D721Med (cell line): Measurements from ENCODE around the gene PITPNC1.
"Not testable (repeated sequence)": the region's sequence is repeated elsewhere in the genome, so short reads cannot be mapped to it uniquely, and the experiment has no call there.

Experiments used
- DNase-seq: peaks from one replicate; pipeline ENCODE4 v3.0.0; 2011; ENCODE audit warnings: low spot score; ENCODE audit not compliant: insufficient read length
- FAIRE-seq: peaks from 2 replicates; lab custom pipeline; 2011; peaks lifted over from hg19 to GRCh38; lab: Jason Lieb, UNC
- TF ChIP-seq, protein P1 (sequence below): IDR thresholded peaks from 2 replicates; pipeline ENCODE4 v1.5.1; 2012; ENCODE audit warnings: mild to moderate bottlenecking, control low read depth; ENCODE audit not compliant: insufficient read depth; ENCODE audit errors: missing control alignments

PITPNC1 gene

DNA sequence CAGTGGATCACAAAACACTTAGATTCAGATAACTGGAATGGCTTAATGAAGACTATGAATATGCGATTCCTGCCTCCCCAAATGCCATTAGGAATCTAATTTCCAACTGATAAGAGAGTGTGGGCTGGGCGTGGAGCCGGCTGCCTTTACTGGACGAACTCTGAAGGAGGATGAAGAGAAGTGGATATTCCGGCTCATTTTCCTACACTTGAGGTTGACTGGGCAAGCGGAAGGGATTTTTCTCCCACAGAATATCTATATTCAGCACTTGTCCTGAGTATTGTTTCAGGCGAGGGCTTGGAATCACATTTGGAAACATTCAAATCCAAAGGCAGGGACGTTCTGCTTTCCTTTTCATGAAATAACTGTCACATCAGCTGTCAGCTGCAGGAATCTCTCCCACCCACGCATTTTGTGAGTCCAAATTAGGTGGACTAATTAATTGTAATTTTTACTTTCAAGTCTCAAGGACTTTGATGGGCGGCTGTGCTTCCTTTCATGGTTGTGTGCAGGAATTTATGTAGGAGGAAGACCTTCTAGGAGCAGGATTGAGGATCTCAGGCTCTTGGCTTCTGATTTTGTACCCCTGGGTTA is 138.5 kb downstream of the PITPNC1 start:
- DNase-seq: no peak
- no peak for FAIRE-seq
- TF ChIP-seq, protein P1, sequence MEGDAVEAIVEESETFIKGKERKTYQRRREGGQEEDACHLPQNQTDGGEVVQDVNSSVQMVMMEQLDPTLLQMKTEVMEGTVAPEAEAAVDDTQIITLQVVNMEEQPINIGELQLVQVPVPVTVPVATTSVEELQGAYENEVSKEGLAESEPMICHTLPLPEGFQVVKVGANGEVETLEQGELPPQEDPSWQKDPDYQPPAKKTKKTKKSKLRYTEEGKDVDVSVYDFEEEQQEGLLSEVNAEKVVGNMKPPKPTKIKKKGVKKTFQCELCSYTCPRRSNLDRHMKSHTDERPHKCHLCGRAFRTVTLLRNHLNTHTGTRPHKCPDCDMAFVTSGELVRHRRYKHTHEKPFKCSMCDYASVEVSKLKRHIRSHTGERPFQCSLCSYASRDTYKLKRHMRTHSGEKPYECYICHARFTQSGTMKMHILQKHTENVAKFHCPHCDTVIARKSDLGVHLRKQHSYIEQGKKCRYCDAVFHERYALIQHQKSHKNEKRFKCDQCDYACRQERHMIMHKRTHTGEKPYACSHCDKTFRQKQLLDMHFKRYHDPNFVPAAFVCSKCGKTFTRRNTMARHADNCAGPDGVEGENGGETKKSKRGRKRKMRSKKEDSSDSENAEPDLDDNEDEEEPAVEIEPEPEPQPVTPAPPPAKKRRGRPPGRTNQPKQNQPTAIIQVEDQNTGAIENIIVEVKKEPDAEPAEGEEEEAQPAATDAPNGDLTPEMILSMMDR: no peak

DNA sequence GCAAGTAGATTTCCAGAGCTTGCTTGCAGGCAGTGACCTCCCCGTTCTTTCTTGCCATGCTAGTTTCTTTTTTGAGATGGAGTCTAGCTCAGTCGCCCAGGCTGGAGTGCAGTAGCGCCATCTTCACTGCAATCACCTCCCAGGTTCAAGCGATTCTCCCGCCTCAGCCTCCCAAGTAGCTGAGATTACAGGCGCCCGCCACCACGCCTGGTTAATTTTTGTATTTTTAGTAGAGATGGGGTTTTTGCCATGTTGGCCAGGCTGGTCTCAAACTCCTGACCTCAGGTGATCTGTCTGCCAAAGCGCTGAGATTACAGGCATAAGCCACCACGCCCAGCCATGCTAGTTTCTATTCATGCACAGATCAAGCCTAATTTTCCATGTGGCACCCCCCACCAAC is 139.5 kb downstream of the PITPNC1 start:
- DNase-seq, FAIRE-seq: not testable (repeated sequence)

DNA sequence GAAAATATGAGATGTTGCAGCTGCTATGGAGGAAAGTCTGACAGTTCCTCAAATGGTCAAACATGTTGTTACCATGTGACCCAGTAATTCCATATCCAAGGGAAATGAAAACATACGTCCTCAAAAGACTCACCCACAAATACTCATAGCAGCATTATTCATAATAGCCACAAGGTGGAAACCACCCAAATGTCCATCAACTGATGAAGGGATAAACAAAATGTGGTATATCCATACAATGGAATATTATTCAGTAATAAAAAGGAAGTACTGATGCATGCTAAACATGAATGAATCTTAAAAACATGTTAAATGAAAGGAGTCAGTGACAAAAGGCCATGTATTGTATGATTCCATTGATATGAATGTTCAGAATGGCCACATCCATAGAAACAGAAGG is 140.2 kb downstream of the PITPNC1 start:
- FAIRE-seq (no peak), DNase-seq (no peak)
- TF ChIP-seq, protein P1: no peak

DNA sequence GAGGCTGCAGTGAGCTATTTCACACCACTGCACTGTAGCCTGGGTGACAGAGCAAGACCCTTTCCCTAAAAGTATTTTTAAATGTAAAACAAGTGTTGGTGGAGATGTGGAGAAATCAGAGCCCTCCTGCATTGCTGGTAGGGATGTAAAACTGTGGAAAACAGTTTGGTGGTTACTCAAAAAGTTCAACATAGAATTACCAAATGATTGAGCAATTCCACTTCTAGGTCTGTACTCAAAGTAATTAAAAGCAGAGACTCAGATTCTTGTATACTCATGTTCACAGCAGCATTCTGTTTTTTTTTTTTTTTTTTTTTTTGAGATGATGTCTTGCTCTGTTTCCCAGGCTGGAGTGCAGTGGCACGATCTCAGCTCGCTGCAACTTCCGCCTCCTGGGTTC is 141.8 kb downstream of the PITPNC1 start:
- FAIRE-seq: no peak
- DNase-seq: no peak
- TF ChIP-seq, protein P1: no peak

DNA sequence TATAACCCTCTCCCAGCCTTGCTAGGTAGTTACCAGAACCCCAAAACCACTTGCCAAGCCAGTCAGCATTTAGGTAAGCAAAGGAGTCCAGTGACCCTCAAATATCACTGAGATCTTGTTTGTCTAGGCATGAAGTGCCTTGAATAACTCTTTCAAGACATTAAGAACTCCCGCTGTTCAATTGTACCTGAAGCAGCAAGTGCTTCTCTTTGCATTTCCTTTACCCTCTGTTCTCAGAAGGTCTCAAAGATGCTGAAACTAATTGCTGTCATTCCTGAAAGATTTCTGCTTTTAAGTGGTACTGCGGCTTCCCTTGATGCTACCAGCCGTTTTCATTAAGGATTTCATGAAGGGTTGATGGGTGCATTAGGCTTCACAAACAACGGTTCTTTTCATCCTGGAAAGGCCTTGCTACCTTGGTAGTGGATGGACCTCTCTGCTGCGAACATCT is 142.7 kb downstream of the PITPNC1 start:
- no peak for FAIRE-seq
- DNase-seq: no peak
- TF ChIP-seq, protein P1: no peak

DNA sequence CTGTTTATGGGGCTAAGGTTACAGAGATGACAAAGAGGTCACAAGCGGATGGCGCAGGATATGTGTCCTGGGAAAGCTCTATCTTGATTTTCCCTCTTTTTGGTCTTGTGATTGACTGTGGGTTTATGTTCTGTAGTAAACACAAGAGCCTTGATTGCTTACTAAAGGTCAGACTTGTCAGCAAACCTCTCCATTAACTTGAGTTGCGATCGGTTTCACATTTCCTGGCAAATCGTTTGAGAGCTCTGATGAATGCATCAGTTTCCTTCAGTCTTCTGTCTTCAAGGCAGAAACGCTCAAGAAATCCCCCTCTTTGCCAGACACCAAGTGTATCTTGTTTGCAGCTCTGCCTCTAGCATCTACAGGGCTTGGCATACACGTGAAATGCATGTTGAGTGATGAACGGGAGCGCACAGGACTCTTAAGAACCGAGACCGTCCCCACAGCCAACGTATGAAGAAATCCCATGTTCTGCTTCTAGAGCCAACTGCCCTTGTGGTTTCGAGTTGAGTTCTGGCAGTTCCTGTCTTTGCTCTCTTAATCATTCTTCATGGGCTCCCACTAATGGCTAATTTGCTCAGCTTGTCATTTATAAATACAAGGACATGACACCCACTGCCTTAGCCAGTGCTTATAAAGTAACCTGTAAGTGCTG is 143.3 kb downstream of the PITPNC1 start:
- DNase-seq (no peak), FAIRE-seq (no peak)
- TF ChIP-seq, protein P1: no peak

DNA sequence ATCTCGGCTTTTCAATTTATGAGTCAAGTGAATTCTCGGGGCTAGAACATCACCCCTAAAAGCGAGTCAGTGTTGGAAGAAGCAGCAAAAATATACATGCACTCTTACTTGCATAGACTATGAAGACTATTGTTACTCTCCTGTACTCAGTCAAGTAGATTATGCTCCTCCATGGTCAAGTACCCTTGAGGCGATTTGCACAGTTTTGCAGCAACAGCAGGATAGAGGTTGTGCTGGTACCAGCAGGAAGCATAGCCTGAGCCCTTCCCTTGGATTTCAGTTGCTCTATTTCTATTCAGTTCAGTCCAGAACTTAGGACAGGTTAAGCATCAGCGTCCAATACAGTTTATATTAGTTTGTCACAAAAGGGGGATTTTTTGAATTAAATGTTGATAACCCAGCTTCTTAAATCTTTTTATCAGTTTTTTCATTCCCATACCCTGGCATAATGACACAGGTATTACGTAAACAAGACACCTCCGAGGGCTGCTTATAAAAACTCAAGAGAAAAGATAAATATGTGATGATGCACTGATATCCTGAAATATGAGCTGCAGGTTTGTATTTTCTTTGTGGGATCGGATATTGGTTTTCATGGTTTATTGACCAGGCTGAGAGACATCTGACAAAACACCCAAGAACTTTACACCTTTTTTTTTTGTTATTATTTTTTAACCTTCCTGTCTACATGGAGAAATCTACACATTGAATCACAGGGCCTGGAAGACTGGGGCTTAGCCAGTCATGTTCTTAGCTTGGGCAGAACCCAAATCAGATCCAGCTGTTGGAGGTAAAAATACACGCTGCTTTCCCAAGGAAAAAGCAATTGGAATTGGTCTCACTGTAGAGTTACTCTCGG is 144.1 kb downstream of the PITPNC1 start:
- DNase-seq (no peak), FAIRE-seq (no peak)
- TF ChIP-seq, protein P1: no peak
